H1 (cell line): ENCODE results near the gene URGCP. TPM values are rescaled to one million over a fixed set of nuclear protein-coding genes. Genes with fewer than 3 reads are reported as not detected.

Experiments
- CTCF ChIA-PET: fragments of 300-600 bp; sonication (Branson Sonifier 250); formaldehyde crosslinking; loops from one replicate; lab custom pipeline; 2021; ENCODE audit not compliant: partially characterized antibody; lab: Charles Lee
- POLR2A ChIA-PET: fragments of 300-600 bp; sonication (Branson Sonifier 250); formaldehyde crosslinking; loops from one replicate; lab custom pipeline; 2021; ENCODE audit warnings: inconsistent platforms; ENCODE audit not compliant: partially characterized antibody; lab: Charles Lee
- DNase-seq, 2 experiments: peaks; one replicate each; pipeline versions ENCODE4 v3.0.0 to v3.0.0-alpha.2; 2010 to 2022; ENCODE audit warnings: low spot score in 2 of 2, low read depth in 1 of 2, mixed read lengths in 1 of 2
- FAIRE-seq: peaks from 2 replicates; lab custom pipeline; 2011; peaks lifted over from hg19 to GRCh38; lab: Jason Lieb, UNC
- H2AFZ ChIP-seq: 2 replicates; pipeline ENCODE4 v1.8.1; 2012; ENCODE audit warnings: low read length, inconsistent platforms
- H2AK5ac ChIP-seq: 2 replicates; pipeline ENCODE4 v1.6.1; 2013; ENCODE audit warnings: low read depth, low read length
- H2BK120ac ChIP-seq: replicated peaks from 2 replicates; pipeline ENCODE3; 2013; ENCODE audit warnings: low read depth, low read length, inconsistent platforms
- H2BK12ac ChIP-seq: 2 replicates; pipeline ENCODE4 v1.6.1; 2013; ENCODE audit warnings: low read depth, low read length
- H2BK15ac ChIP-seq: 2 replicates; pipeline ENCODE4 v1.6.1; 2013; ENCODE audit warnings: low read length
- H2BK20ac ChIP-seq: 2 replicates; pipeline ENCODE4 v1.6.1; 2013; ENCODE audit warnings: low read length
- H2BK5ac ChIP-seq: 2 replicates; pipeline ENCODE4 v1.6.1; 2013; ENCODE audit warnings: low read depth, low read length
- H3K14ac ChIP-seq: 2 replicates; pipeline ENCODE4 v1.6.1; 2013; ENCODE audit warnings: inconsistent platforms; ENCODE audit not compliant: insufficient read length
- H3K18ac ChIP-seq: 2 replicates; pipeline ENCODE4 v1.6.1; 2013; ENCODE audit warnings: low read length; ENCODE audit errors: extremely low read depth
- H3K23ac ChIP-seq: 2 replicates; pipeline ENCODE4 v1.6.1; 2013; ENCODE audit warnings: inconsistent platforms; ENCODE audit not compliant: insufficient read length
- H3K23me2 ChIP-seq: 2 replicates; pipeline ENCODE4 v1.6.1; 2013; ENCODE audit warnings: low read depth, low read length
- H3K27ac ChIP-seq: 2 replicates; pipeline ENCODE4 v1.6.1; 2011; ENCODE audit warnings: low read depth, low read length, inconsistent platforms
- H3K27me3 ChIP-seq, 4 experiments: replicated peaks in 1 of 4; 1 replicate in 1 of 4; 2 replicates in 3 of 4; pipeline versions ENCODE4 v1.6.1 to v1.8.1; 2011 to 2013; ENCODE audit warnings: low read length in 3 of 4, mild to moderate bottlenecking in 3 of 4, inconsistent platforms in 2 of 4, mixed read lengths in 2 of 4, moderate library complexity in 1 of 4; ENCODE audit not compliant: control insufficient read depth in 3 of 4, insufficient read depth in 3 of 4; ENCODE audit errors: extremely low read depth in 1 of 4
- H3K36me3 ChIP-seq, 4 experiments: 2 replicates each; pipeline versions ENCODE4 v1.6.1 to v1.8.1; 2011 to 2013; ENCODE audit warnings: mild to moderate bottlenecking in 4 of 4, low read length in 3 of 4, moderate library complexity in 2 of 4, control low read depth in 1 of 4, inconsistent platforms in 1 of 4; ENCODE audit not compliant: insufficient read depth in 4 of 4, control insufficient read depth in 2 of 4
- H3K4ac ChIP-seq: replicated peaks from 2 replicates; pipeline ENCODE3; 2013; ENCODE audit warnings: low read length, low read depth, mixed read lengths, inconsistent platforms; ENCODE audit not compliant: insufficient read length
- H3K4me1 ChIP-seq, 4 experiments: replicated peaks in 1 of 4; 1 replicate in 1 of 4; 2 replicates in 3 of 4; pipeline versions ENCODE4 v1.6.1 to v1.8.1; 2011 to 2013; ENCODE audit warnings: low read length in 3 of 4, inconsistent platforms in 2 of 4, mixed read lengths in 1 of 4; ENCODE audit not compliant: insufficient read depth in 4 of 4, control insufficient read depth in 3 of 4
- H3K4me2 ChIP-seq, 2 experiments: 2 replicates each; pipeline versions ENCODE4 v1.6.1 to v1.8.1; 2011 to 2013; ENCODE audit warnings: low read depth in 2 of 2, low read length in 2 of 2, control low read depth in 1 of 2, inconsistent platforms in 1 of 2, mild to moderate bottlenecking in 1 of 2; ENCODE audit not compliant: insufficient read depth in 1 of 2
- H3K4me3 ChIP-seq, 4 experiments: fragments of 200-600, 300-600 bp in 1 of 4; sonication (generic), shearing (Covaris generic), sonication (Bioruptor Twin) in 1 of 4; 2 replicates each; pipeline versions ENCODE4 v1.5.1 to v1.8.1; 2011 to 2016; ENCODE audit warnings: low read length in 4 of 4, low read depth in 3 of 4, control low read depth in 2 of 4, inconsistent platforms in 2 of 4, mild to moderate bottlenecking in 2 of 4, mixed read lengths in 1 of 4, moderate library complexity in 1 of 4; ENCODE audit not compliant: insufficient read depth in 2 of 4; ENCODE audit errors: extremely low read depth in 1 of 4
- H3K56ac ChIP-seq: replicated peaks from 2 replicates; pipeline ENCODE3; 2013; ENCODE audit warnings: low read depth, mild to moderate bottlenecking, mixed read lengths, low read length, inconsistent platforms; ENCODE audit not compliant: insufficient read length
- H3K79me1 ChIP-seq: 2 replicates; pipeline ENCODE4 v1.6.1; 2013; ENCODE audit warnings: low read depth, low read length, control low read depth
- H3K79me2 ChIP-seq, 2 experiments: 2 replicates each; pipeline versions ENCODE4 v1.6.1 to v1.8.1; 2012 to 2013; ENCODE audit warnings: low read length in 2 of 2, mild to moderate bottlenecking in 2 of 2, inconsistent platforms in 1 of 2; ENCODE audit not compliant: insufficient read depth in 2 of 2, control insufficient read depth in 1 of 2
- H3K9ac ChIP-seq, 4 experiments: replicated peaks in 1 of 4; 1 replicate in 1 of 4; 2 replicates in 3 of 4; pipeline versions ENCODE4 v1.6.1 to v1.8.1; 2011 to 2013; ENCODE audit warnings: low read depth in 3 of 4, low read length in 3 of 4, control low read depth in 2 of 4, mild to moderate bottlenecking in 2 of 4, moderate library complexity in 2 of 4, inconsistent platforms in 1 of 4; ENCODE audit errors: extremely low read depth in 1 of 4
- H3K9me3 ChIP-seq, 2 experiments: 2 replicates each; pipeline versions ENCODE4 v1.6.1 to v1.8.1; 2012 to 2013; ENCODE audit warnings: mild to moderate bottlenecking in 2 of 2, moderate library complexity in 2 of 2, control low read depth in 1 of 2, inconsistent platforms in 1 of 2, low read depth in 1 of 2, low read length in 1 of 2, mixed read lengths in 1 of 2; ENCODE audit not compliant: insufficient read depth in 2 of 2
- H4K20me1 ChIP-seq, 2 experiments: replicated peaks in 1 of 2; 2 replicates each; pipeline versions ENCODE3 to v1.8.1; 2011 to 2013; ENCODE audit warnings: inconsistent platforms in 2 of 2, low read length in 2 of 2, mild to moderate bottlenecking in 1 of 2; ENCODE audit not compliant: insufficient read depth in 2 of 2, control insufficient read depth in 1 of 2
- H4K5ac ChIP-seq: 2 replicates; pipeline ENCODE4 v1.6.1; 2013; ENCODE audit warnings: low read length, low read depth, mixed read lengths, inconsistent platforms; ENCODE audit not compliant: insufficient read length
- H4K8ac ChIP-seq: 2 replicates; pipeline ENCODE4 v1.8.0; 2013; ENCODE audit warnings: mild to moderate bottlenecking, moderate library complexity, low read length, inconsistent platforms; ENCODE audit not compliant: insufficient read depth; ENCODE audit errors: extremely low read depth
- H4K91ac ChIP-seq: replicated peaks from 2 replicates; pipeline ENCODE3; 2013; ENCODE audit warnings: low read length, mixed read lengths, inconsistent platforms; ENCODE audit not compliant: insufficient read length
- ASH2L ChIP-seq: fragments of 200-600, 300-600 bp; sonication (generic); IDR thresholded peaks from one replicate; pipeline ENCODE4 v1.7.1; 2017; ENCODE audit warnings: low read length
- CBX5 ChIP-seq: fragments of 300-800, 300-1000 bp; sonication (generic); IDR thresholded peaks from 2 replicates; pipeline ENCODE4 v1.7.1; 2016; ENCODE audit warnings: antibody characterized with exemption, low read length, low read depth
- KDM5A ChIP-seq: fragments of 200-600 bp; IDR thresholded peaks from 2 replicates; pipeline ENCODE4 v1.7.1; 2012; ENCODE audit warnings: mild to moderate bottlenecking, low read length, inconsistent platforms, mixed read lengths
- MAFK ChIP-seq: IDR thresholded peaks from 2 replicates; pipeline ENCODE4 v1.6.1; 2012; ENCODE audit warnings: low read depth, mild to moderate bottlenecking, improper control_type of control experiment, low read length
- POLR2A ChIP-seq, 2 experiments: IDR thresholded peaks; 1 replicate in 1 of 2; 2 replicates in 1 of 2; pipeline ENCODE4 v1.6.1; 2011; ENCODE audit warnings: low read depth in 2 of 2, low read length in 2 of 2, mild to moderate bottlenecking in 2 of 2; ENCODE audit errors: control extremely low read depth in 1 of 2
- POLR2AphosphoS5 ChIP-seq: IDR thresholded peaks from 2 replicates; pipeline ENCODE4 v1.6.1; 2011; ENCODE audit warnings: low read depth, low read length
- RAD21 ChIP-seq, 2 experiments: IDR thresholded peaks in 1 of 2; conservative IDR thresholded peaks in 1 of 2; 2 replicates each; pipeline ENCODE4 v1.6.1; 2011; ENCODE audit warnings: low read depth in 2 of 2, low read length in 2 of 2, improper control_type of control experiment in 1 of 2, inconsistent platforms in 1 of 2, mild to moderate bottlenecking in 1 of 2, moderate library complexity in 1 of 2
- SIX5 ChIP-seq: IDR thresholded peaks from 2 replicates; pipeline ENCODE4 v1.6.1; 2011; ENCODE audit warnings: mild to moderate bottlenecking, low read depth, low read length
- SP2 ChIP-seq: IDR thresholded peaks from 2 replicates; pipeline ENCODE4 v1.6.1; 2012; ENCODE audit warnings: mild to moderate bottlenecking, low read length, inconsistent platforms
- SP4 ChIP-seq: IDR thresholded peaks from 2 replicates; pipeline ENCODE4 v1.6.1; 2012; ENCODE audit warnings: low read length, inconsistent platforms
- SRF ChIP-seq: IDR thresholded peaks from 2 replicates; pipeline ENCODE4 v1.6.1; 2011; ENCODE audit warnings: mild to moderate bottlenecking, low read depth, low read length, moderate library complexity
- SUZ12 ChIP-seq: fragments of 200-600 bp; sonication (generic); IDR thresholded peaks from 2 replicates; pipeline ENCODE4 v1.6.1; 2012; ENCODE audit warnings: mild to moderate bottlenecking, inconsistent platforms, low read length, moderate library complexity, mixed read lengths
- YY1 ChIP-seq: IDR thresholded peaks from 2 replicates; pipeline ENCODE4 v1.6.1; 2011; ENCODE audit warnings: low read depth, mild to moderate bottlenecking, low read length
- WGBS, 2 experiments: shearing (Covaris generic) in 1 of 2; methylation state at CpG; one replicate each; pipeline versions ENCODE4 v1.1.6 to v1.1.7; 2013 to 2015; ENCODE audit warnings: low lambda C conversion rate in 2 of 2, mixed read lengths in 2 of 2, inconsistent platforms in 1 of 2, low coverage in 1 of 2, missing lambda C conversion rate in 1 of 2; ENCODE audit not compliant: insufficient replicate concordance in 2 of 2, insufficient coverage in 1 of 2, insufficient read length in 1 of 2; ENCODE audit errors: extremely low coverage in 1 of 2, missing lambda C conversion rate in 1 of 2; 5-methylcytosine and 5-hydroxymethylcytosine counted together
- polyA plus RNA-seq, 7 experiments: library from polyadenylated mRNA; depleted of rRNA in 3 of 7; stranded (reverse) in 5 of 7; unstranded in 2 of 7; fragments of >200 nt in 5 of 7; fragments of 200-250 nt in 2 of 7; gene quantifications; 1 replicate in 5 of 7; 2 replicates in 1 of 7; 4 replicates in 1 of 7; pipeline versions ENCODE4 v1.2.1 to v1.2.3, GENCODE V29; 2011 to 2013; ENCODE audit warnings: missing spikeins in 2 of 7, mixed read lengths in 2 of 7
- total RNA-seq: library from RNA; stranded (reverse); fragmentation: NEBNext Ultra II Directional; extraction: Animal tissue kit (Norgen Biotek cat#: 25700); gene quantifications from 2 replicates; pipeline ENCODE4 v1.2.1, GENCODE V29; 2021

URGCP gene
- total and polyA plus RNA-seq, 2 of the 8 experiments (the other 6 are each of a cell fraction or from before 2014, with no cell fraction given), result 9.0 to 18.7 TPM

DNA sequence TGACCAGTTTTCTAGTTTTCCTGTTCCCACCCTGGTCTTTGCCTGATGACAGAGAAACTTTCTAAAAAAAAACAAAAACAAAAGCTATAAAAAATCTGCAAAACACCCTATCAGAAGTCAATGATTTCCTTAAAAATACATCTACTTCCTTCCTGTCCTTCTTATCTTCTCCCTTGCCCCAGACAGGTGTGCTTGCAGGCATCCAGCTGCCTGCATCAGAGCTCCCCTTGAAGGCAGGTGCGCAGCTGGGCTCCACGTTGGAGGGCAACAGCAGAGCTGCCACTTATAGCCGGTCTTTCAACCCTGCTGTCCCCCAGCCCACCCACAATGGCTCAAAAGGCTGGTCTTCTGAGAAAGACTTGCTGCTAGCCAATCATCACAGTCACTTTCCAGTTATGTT lies 49.6 kb upstream of the URGCP start:
- Histone ChIP-seq H3K14ac (no peak overlapping the region), H3K4ac (no peak overlapping the region), H2BK12ac (no peak overlapping the region), H3K9ac (no peak overlapping the region), H3K79me1 (no peaks in the 10 kb centered on the region), H3K23ac (no peak overlapping the region), H3K4me2 (no peak overlapping the region), H3K27me3 (no peaks in the 10 kb centered on the region), H4K5ac (no peak overlapping the region), H2BK15ac (no peak overlapping the region), H3K27ac (no peak overlapping the region), H3K4me3 (no peak overlapping the region), H3K9me3 (no peaks in the 10 kb centered on the region), H2BK120ac (no peak overlapping the region), H3K23me2 (no peaks in the 10 kb centered on the region), H3K18ac (no peak overlapping the region), H3K56ac (no peak overlapping the region), H4K20me1 (no peaks in the 10 kb centered on the region), H4K91ac (no peak overlapping the region), H2AK5ac (no peak overlapping the region), H3K36me3 (no peaks in the 10 kb centered on the region), H4K8ac (no peak overlapping the region), H3K4me1 (no peaks in the 10 kb centered on the region), H3K79me2 (no peaks in the 10 kb centered on the region), H2AFZ (no peak overlapping the region), H2BK20ac (no peak overlapping the region), H2BK5ac (no peak overlapping the region)
- CTCF ChIA-PET, result interaction anchor here (0.6 to 3.3 kb wide), 2 partner anchors 12 to 48 kb away, joined by 3 to 28 read pairs; no protein-coding TSS in a partner anchor
- no peak for DNase-seq
- TF ChIP-seq RAD21 (IDR thresholded peaks at IDR 0.05 in 1 of 2, conservative IDR thresholded peaks at IDR 0.05 in 1 of 2; ENCODE audit: low read depth in 2 of 2, low read length in 2 of 2), result no peak
- no peak for TF ChIP-seq SRF
- no peak for TF ChIP-seq POLR2AphosphoS5
- TF ChIP-seq POLR2A (IDR thresholded peaks at IDR 0.05; ENCODE audit: control extremely low read depth in 1 of 2, low read depth in 2 of 2, low read length in 2 of 2), result no peak
- TF ChIP-seq YY1, result no peak
- no peak for TF ChIP-seq ASH2L
- no peak for TF ChIP-seq SIX5
- TF ChIP-seq SP4, result no peak
- no peak for TF ChIP-seq CBX5
- TF ChIP-seq SUZ12, result no peak
- TF ChIP-seq MAFK, result no peak
- TF ChIP-seq KDM5A, result no peak
- no peak for TF ChIP-seq SP2
- WGBS, 2 experiments, result 81% methylated on average over 3 of the region's 3 CpGs; no CpG with 5 or more reads in 1 of the 2 experiments
- POLR2A ChIA-PET, result no interaction called here
- FAIRE-seq, result no peak
